Measurements from ENCODE around the gene DIP2A.

DIP2A gene

GRCh38 chr21:46604329-46604974 lies 145.8 kb downstream of the DIP2A start:
- peaks cover 16% of the 10 kb centered on the region for H3K4me1 ChIP-seq (ENCODE audit: insufficient read depth, low read length)
- no peak overlapping the region for H3K27ac ChIP-seq (ENCODE audit: low read length)
- H3K27me3 ChIP-seq (ENCODE audit: insufficient read depth, low read length, poor library complexity): no peaks in the 10 kb centered on the region
- TF ChIP-seq CTCF (IDR thresholded peaks at IDR 0.05; ENCODE audit: borderline replicate concordance, extremely low read depth, low read length, poor library complexity, severe bottlenecking) (no peak), EZH2 (IDR thresholded peaks at IDR 0.05; ENCODE audit: borderline replicate concordance, low read depth, low read length, severe bottlenecking) (no peak)
- H3K4me3 ChIP-seq (ENCODE audit: low read depth in 1 of 2, low read length in 2 of 2): no peak overlapping the region
- no peaks in the 10 kb centered on the region for H4K20me1 ChIP-seq (ENCODE audit: insufficient read depth, low read length)
- H3K36me3 ChIP-seq (ENCODE audit: insufficient read depth, low read length): no peaks in the 10 kb centered on the region
- no peak for ATAC-seq (ENCODE audit: insufficient read depth, low read depth)
- no peak overlapping the region for H3K9ac ChIP-seq (ENCODE audit: low read depth, low read length)
- H3K4me2 ChIP-seq (ENCODE audit: insufficient read depth, low read length): no peak overlapping the region
- H3K9me3 ChIP-seq (ENCODE audit: insufficient read depth, low read length, severe bottlenecking): no peaks in the 10 kb centered on the region
- no peak overlapping the region for H2AFZ ChIP-seq (ENCODE audit: low read depth, low read length)
- no peaks in the 10 kb centered on the region for H3K79me2 ChIP-seq (ENCODE audit: insufficient read depth, low read length)
- no peak for DNase-seq

GRCh38 chr21:46604975-46605766 lies 146.5 kb downstream of the DIP2A start, which contains the start of gene S100B:
Gene S100B, minus strand, starts transcription at chr21:46605082. Its CDS starts 2,667 bp downstream, at chr21:46602415.
- H3K9ac ChIP-seq (ENCODE audit: low read depth, low read length): no peak within 1 kb of the TSS
- H3K79me2 ChIP-seq (ENCODE audit: insufficient read depth, low read length): no peaks in the 10 kb centered on the region
- H3K27ac ChIP-seq (ENCODE audit: low read length): no peak within 1 kb of the TSS
- no peaks in the 10 kb centered on the region for H3K27me3 ChIP-seq (ENCODE audit: insufficient read depth, low read length, poor library complexity)
- no peaks in the 10 kb centered on the region for H3K36me3 ChIP-seq (ENCODE audit: insufficient read depth, low read length)
- no peak within 1 kb of the TSS for H3K4me2 ChIP-seq (ENCODE audit: insufficient read depth, low read length)
- no peaks in the 10 kb centered on the region for H4K20me1 ChIP-seq (ENCODE audit: insufficient read depth, low read length)
- no peak within 1 kb of the TSS for H3K4me3 ChIP-seq (ENCODE audit: low read depth in 1 of 2, low read length in 2 of 2)
- peaks cover 16% of the 10 kb centered on the region for H3K4me1 ChIP-seq (ENCODE audit: insufficient read depth, low read length)
- H3K9me3 ChIP-seq (ENCODE audit: insufficient read depth, low read length, severe bottlenecking): no peaks in the 10 kb centered on the region
- TF ChIP-seq EZH2 (IDR thresholded peaks at IDR 0.05; ENCODE audit: borderline replicate concordance, low read depth, low read length, severe bottlenecking) (no peak), CTCF (IDR thresholded peaks at IDR 0.05; ENCODE audit: borderline replicate concordance, extremely low read depth, low read length, poor library complexity, severe bottlenecking) (no peak)
- no peak for ATAC-seq (ENCODE audit: insufficient read depth, low read depth)
- DNase-seq: no peak
- H2AFZ ChIP-seq (ENCODE audit: low read depth, low read length): no peak within 1 kb of the TSS; the same call in 1 of the 2 replicates

- DNase-seq (peak; percentile 73), ATAC-seq (ENCODE audit: insufficient read depth, low read depth) (peak; percentile 99)
- H3K27me3 ChIP-seq (ENCODE audit: insufficient read depth, low read length, poor library complexity): no peaks in the 10 kb centered on the region
- TF ChIP-seq CTCF (IDR thresholded peaks at IDR 0.05; ENCODE audit: borderline replicate concordance, extremely low read depth, low read length, poor library complexity, severe bottlenecking) (no peak), EZH2 (IDR thresholded peaks at IDR 0.05; ENCODE audit: borderline replicate concordance, low read depth, low read length, severe bottlenecking) (no peak)
- peak overlapping the region; percentile 44; the same call in 1 of the 2 replicates for H3K27ac ChIP-seq (ENCODE audit: low read length)
- no peak overlapping the region for H2AFZ ChIP-seq (ENCODE audit: low read depth, low read length)
- no peaks in the 10 kb centered on the region for H4K20me1 ChIP-seq (ENCODE audit: insufficient read depth, low read length)
- no peak overlapping the region for H3K9ac ChIP-seq (ENCODE audit: low read depth, low read length)
- no peaks in the 10 kb centered on the region for H3K36me3 ChIP-seq (ENCODE audit: insufficient read depth, low read length)
- H3K4me2 ChIP-seq (ENCODE audit: insufficient read depth, low read length): no peak overlapping the region
- H3K79me2 ChIP-seq (ENCODE audit: insufficient read depth, low read length): no peaks in the 10 kb centered on the region
- peaks cover 4% of the 10 kb centered on the region for H3K9me3 ChIP-seq (ENCODE audit: insufficient read depth, low read length, severe bottlenecking)
- no peak overlapping the region for H3K4me3 ChIP-seq (ENCODE audit: low read depth in 1 of 2, low read length in 2 of 2)
- H3K4me1 ChIP-seq (ENCODE audit: insufficient read depth, low read length): peaks cover 16% of the 10 kb centered on the region
These were observed 147.2 kb downstream of the DIP2A start for GRCh38 chr21:46605767-46606426.

Measured in DND-41 (cell line).